Stimulated activated CD8-positive, alpha-beta memory T cell treated with anti-CD3 and anti-CD28 coated beads, Interleukin-7, amount 100 ng/mL, for 48 hours (primary cell): ENCODE results near the gene STPG2.

ENCODE experiments used
- DNase-seq, 2 donors: peaks; one replicate each; pipeline ENCODE4 v3.0.0-alpha.2; 2020; ENCODE audit warnings: low read depth in 1 of 2; ENCODE audit errors: extremely low read depth in 1 of 2

The STPG2 gene

DNA sequence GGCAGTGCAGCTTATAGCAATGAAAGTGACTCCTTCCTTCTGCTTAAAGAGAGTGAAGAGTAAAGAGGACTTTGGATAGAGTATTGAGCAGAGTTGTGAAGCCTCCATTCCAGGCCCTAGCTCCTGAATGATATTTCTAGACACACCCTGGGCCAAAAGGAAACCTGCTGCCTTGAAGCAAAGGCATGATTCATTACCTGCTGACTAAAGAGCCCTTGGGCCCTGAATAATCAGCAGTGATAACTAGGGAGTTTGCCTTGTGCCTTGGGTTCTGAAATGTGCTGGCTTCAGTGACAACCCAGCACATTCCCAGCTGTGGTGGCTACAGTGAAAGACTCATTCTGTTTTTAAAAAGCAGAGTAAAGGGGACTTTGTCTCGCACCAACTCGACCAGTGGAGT, 49.2 kb downstream of the STPG2 start:
- no peak for DNase-seq

DNA sequence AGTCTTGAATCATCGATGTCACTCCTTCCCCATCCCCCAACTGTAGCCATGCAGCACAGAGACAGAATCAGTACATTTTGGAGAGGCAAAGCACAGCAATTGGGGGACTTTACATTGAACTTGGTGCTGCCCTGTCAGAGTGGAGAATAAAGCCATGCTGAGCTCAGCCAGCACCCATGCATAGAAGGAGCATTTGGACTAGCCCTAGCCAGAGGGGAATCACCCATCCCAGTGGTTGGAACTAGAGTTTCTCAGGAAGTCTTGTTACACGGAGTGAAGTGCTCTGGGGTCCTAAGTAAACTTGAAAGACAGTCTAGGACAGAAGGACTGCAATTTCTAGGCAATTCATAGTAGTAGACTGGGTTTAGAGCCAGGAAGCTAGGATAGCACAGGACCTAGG, 49.6 kb downstream of the STPG2 start:
- DNase-seq: no peak

DNA sequence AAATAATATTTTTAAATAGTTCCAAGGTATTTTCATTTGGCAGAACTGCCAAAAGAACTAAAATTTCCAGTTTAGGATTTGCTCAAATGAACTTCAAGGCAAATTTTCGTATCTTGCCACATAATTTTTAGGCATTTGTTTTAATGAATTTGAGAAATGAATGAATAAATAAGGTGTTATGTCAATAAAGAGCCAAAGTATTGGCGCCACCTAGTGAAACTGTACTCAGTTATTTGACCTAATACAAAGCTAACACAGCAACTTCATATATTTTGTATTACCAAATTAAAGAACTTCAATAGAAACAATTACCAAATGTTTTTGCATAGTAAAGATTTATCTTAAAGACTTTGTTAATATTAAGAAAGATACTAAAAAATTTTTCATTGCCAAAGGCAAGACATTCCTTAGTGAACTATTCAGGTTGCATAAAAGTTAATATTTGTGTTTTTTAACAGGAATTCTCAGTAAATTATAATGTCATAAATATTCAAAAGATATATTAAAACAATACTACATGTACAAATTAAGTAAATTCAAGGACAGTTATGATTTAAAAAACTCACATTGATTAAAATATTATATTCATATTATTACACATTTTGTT, 50.3 kb downstream of the STPG2 start:
- no peak for DNase-seq

DNA sequence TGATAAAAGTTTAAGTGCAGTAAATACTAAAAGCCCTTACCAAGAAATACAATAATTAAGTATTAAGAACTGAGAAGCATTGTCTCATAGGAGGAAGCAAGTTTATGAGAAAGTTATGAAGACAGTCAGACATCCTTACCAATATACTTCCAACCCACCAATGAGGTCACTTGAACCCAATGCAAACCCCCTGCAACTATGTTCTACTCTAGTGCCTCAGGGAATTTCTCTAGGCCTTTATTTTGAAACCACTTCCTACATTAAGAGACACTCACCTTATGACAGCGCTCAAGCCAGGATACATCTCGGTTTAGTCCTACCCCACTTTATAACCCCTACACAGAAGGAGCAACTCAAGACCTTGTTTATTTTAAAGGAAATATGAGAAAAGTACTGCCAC, 61.3 kb downstream of the STPG2 start:
- no peak for DNase-seq

DNA sequence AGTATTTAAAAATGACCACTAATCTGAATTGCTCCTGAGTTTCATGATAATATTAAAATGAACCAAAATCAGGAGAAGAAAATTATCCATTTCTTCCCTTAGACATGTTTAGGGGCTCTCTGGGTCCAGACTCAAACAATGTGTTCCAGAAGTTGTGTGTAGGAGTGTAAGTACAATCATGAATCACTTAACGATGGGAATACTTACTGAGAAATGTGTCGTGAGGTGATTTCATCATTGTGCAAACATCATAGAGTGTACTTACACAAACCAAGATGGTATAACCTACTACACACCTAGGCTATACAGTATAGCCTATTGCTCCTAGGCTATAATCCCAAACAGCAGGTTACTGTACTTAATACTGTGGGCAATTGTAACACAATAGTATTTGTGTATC, 74.8 kb downstream of the STPG2 start:
- DNase-seq: no peak

DNA sequence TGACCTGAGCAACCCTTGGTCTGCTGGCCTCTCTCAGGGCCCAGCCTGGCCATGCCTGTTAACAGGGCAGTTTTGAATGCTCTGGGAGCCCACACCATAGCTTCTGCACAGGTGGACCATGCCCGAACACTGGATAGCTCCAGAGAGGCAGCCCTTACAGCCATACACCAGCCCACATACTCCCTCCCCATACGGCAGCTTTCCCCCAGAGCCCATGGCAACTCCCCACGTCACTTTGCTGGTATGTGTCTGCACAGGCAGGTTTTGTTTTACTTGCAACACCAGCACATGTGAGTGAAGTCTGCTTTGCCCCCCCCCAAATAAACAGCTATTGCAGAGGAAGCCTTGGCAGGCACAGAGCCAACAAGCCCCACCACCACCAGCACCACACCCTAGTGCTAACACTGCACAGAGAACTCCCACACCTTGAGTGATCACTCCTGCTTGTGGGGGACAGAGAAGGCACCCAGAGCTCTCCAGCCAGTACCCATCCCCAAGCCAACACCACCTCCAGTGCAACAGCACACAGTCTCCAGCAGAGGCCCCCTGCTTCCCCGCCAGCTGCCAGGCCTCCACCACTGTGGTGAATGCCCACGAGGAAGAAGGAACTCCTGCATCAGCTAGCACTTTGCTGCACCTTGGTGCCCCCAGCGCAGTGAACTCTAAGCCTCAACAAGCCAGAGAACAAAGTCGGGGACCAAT, 87.3 kb downstream of the STPG2 start:
- DNase-seq: no peak

DNA sequence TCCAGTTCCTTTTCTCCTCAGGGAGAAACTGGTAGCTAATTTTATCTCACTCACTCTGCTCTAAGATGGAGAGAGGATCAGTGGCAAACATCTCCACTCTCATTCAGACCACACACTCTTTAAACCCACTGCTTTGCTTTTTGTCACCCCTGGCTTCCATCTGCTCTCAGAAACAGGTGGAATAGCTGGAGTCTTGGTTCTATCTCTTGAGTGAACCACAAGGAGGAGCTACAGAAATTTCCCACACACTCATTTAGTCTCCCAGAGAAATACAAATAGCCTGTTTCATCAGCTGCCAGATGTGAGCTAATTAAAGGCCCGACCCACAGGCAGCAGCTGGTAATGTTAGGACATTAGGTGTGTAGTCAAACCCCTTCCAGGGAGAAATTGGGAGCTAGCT, 96.6 kb downstream of the STPG2 start:
- DNase-seq: no peak

DNA sequence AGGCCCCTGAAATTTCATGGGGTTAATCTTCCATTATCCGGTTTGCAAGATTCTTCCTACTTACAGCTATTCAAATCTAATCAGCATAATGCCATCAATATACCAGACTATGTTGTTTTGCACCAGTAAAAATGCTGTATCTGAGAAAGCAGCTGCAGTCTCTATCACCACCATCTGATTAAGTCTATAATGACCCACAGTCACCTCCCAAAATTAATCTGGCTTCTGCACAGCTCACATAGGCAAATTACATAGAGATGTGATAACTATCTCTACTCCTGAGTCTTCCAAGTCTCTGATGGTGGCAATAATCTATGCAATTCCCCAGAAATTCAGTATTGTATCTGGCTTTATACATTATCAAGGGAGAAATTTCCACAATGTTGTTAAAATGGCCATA, 113.2 kb downstream of the STPG2 start:
- DNase-seq: no peak

DNA sequence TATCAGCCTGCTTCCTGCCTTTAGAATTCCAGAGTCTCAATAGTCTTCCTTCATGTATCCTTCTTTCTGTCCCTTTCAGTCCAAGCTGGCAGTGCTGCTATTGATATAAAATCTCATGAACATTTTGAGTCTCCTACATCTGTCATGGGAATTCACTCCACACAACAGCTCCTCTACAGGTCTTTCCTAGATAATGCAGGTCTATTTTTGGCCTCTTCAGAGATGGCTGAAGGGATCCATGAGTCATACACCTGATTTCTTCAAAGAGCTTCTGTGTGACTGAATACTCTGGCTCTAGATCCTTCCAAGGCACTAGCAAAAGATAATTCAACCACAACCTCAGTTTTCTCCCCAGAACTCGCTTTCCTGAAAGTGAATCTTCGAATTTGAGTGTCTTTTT, 115.4 kb downstream of the STPG2 start:
- no peak for DNase-seq

DNA sequence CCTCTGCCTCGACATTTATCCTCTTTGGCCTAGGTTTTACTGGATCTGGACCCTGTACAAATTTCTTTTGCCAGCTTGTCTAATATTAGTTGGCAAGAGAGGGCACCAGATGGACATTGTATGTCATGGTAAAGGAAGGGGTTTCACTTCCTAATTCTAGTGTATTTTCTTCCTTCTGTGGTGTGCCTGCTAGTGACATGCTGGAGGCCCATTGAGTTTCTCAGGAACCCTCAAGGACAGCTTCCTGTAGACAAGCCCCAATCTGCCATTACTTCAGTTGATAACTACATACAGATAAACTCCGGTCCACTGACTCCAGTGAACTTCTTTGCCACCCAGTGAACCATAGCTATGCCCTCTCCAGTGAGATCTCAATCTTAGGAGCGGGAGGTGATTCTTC, 116.9 kb downstream of the STPG2 start:
- DNase-seq: no peak

DNA sequence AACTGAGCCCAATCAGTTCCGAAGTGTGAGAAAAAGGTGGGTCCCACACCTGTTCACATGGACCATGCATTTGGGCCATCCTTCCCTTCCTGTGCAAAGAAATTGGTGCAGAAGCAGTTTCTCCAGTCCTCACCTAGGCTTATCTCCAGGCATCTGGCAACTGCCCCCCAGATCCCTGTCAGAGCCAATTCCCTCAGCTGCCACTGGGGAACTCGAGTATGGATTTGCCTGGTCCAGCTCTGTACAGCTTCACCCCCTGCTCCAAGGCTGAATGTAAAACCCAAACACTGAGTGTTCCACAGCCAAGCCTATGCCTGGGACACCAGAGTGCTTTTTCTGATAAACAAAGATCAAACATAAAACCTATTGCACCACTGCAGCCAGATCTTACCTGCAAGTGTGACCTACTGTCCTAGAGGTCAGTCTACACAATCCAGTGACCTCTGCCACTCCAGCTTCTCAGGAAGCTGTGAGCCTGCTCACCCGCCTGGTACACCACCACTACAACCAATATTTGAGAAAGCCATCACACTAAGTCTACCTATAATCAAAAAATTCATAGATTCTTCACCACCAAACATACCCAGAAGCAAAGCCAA, 136.4 kb downstream of the STPG2 start:
- no peak for DNase-seq

DNA sequence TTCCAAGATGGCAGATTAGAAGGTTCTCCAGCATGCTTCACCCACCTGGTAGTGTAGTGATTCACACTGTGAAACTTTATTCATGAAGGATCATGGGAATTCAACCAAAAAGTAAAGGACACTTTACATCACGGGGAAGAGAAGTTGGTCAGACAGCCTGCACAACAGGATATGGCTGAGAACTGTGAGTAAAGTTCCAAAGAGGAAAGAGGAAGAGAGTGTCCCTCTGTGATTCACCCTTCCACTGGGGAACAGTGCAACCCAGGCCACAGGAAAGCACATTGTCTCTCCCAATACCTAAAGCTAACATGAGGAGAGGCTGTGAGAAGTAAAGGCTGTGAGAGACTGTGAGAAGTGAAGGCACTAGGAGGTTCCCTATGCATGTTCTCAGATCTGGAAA, 137.2 kb downstream of the STPG2 start:
- DNase-seq: no peak

DNA sequence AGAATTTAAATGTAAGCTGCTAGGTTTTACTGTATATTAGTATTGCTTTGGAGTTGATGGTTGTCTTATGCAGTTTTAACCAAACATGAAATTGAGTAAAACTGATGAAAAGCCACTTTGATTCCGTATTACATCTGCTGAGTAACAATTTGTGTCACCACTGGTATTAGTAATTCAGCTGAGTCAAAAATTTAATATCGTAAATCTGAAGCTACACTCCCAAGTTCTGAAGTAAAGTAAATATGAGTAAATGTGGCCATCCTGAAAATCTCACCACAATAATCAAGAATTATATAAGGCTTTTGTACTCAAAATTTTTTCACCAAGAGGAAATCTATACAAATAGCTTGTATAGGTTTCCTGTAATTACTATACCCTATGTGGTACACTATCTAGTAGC, 142.3 kb downstream of the STPG2 start:
- no peak for DNase-seq

DNA sequence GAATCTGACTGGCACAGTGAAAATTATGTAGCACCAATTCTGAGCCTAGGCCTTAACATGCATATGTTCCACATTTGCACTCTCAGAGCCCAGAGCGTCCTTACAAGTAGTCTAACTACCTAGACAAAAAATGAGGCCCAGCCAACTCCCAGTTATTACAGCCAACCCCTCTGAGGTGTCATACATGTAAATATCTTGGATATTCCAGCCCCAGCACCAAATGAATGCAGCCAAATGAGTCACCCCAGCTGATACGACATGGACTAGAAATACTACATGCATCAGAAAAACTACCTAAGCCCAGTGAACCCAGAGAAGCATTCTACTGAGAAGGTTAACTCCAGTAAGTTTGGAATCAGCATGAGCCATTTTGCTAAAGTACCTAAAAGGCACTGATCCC, 145.1 kb downstream of the STPG2 start:
- DNase-seq: no peak

DNA sequence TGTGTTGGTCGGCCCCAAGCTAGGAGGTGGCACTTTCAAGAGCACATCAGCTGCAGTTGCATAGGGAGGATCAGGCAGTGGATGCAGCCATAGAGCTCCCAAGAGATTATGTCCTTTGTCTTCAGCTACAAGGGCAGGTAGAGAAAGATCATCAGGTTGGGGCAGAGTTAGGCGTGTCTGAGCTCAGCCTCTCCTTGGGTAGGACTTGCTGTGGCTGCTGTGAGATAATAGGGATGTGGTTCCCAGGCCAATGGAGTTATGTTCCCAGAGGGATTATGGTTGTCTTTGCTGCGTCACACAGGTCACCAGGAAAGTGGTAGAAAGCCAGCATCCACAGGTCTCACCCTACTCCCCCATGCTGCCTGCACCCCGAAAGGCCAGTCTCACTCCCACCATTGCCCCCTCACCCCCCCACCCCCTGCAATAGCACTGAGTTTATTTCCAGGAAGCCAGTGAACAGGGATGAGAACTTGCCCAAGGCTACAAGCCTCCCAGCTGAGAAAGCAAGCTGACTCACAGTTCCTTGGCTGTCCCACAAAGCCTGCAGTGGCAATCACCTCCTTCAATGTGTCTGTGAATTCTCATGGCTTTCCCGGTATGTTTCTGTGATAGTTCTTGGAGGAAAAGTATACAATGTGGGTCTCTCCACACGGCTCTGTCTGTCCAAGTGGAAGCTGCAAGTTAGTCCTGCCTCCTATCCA, 148.4 kb downstream of the STPG2 start:
- DNase-seq: no peak

DNA sequence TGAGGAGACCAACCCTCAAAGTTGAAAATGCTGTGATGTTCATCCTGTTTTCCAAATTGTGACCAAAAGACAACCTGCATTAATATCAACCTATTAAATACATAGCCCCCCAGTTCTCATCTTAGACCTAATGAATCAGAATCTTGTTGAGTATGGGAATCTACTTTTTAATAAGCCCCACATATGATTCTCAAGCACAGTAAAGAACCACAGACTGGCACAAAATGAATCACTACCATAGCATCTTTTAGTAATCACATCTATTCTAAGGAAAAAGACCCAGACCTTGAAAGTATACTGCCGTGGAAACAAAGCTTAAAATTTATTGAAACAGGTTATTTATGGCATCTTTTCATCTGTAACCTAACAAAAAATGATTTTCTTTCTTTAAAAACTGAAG, 152.9 kb downstream of the STPG2 start:
- DNase-seq: no peak

DNA sequence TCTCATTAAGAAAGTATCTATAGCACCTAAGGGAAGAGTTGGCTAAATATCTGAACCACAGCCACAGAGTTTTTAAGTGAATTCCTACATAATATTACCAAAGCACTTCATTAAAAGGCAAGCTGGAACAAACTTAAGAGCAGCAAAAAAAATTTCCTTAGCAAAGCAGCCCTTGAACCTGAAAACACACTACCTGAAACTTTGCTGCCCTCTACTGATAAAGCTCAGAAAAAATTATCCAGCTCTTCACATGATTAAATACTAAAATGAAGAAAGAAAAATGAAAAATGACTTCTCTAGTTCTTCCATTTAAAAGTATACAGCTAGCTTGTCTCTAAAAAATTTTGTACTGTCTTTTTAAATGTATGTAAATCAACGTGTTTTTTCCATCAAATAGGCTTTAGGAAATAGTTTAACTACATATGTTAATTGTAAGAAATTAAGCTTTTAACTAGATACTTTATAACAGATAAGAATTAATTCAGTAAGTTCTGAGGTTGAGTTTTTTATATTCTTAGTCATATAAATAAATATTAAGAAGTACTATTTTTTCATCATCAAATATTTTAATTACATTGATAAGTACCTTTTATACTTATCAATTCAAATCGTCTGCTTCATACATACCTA, 156.1 kb downstream of the STPG2 start:
- no peak for DNase-seq

DNA sequence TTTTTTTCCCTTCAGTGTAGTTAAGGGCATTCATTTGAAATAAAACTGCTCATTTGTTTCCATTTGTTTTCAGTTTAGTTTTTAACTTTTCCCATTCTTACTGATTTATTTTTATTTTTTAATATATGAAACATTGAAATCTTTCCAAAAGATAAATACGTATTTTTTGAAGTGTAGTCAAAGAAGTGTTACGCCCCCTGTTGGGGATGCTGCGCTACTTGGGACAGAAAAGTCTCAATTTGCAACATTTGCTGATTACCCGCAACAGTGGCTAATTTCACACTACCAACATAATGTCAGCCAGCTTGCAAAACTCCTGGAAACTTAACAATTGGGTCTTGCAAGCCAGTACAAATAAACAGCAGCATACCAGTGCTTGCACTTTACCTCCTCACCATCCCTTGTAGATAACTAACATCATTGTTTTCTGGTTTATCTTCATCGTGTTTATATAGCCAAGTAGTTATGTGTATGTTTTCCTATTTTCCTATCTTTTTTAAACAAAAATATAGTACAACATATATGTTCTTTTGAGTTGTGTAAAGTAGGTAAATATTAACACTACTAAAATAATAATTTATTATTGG, 158.6 kb downstream of the STPG2 start:
- DNase-seq: no peak

DNA sequence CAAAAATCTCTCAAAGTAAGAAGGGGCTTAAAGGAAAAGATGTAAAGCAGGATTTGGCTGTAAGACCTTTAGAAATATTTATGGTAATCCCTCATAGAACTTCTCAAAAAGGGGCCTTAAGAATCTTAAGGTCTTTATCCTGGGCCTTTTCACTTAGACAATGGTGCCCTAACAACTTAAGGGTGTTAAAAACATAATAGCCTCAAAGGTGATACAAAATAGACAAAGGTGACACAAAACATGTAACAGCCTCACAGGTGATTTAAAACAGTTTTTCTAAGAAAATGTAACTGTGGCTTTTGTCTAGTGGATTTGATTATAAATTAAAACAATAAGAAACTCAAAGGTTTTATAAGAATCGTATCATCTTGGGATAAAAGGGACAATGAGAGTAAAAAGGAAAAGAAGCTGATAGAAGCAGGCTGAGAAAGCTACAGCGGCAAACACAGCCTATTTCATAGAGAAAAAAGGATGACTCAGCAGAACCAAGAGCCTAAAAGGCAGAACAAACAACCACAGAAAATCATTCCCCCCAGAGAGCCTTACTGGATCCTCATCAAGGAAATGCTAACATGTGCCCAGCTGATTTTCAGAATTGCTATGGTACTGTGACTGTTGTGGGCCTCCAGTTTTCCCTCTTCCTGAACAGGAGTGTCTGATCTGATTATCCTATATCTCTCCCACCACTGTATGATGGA, 164.3 kb downstream of the STPG2 start:
- DNase-seq: no peak

DNA sequence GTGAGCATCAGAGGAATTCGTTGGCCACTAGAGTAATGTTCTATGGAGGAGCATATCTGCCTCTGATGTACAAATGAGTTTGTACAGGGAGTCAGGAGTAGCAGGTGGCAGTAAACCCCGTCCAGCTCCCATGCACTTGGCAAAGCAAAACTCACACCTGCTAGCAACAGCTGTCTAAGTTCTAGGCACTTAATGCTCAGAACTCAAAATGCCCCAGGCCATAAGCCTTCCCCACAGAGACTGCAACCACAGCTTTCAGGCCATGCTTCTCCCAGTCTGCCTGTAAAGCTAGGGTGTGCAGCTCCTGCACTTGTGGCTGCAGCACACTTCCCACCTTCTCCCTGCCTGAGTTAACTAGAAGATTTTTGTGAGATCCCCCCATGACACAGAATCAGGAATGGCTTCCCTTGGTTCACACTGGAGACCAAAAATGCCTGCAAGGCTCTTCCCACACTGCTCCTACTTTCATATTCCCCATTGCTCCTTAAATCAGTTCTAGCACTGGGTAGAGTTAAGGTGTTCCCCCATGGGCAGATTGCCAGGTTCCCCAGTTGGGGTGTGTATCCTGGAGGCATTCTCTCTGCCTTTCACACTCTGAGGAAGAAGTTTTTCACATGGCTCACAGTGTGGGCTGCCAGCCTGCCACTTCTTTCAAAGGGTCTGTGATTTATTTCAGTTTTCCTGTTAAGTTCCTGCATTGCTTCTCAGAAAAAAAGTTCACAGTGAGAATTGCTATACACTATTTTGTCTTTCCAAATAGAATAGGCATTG, 189.9 kb downstream of the STPG2 start:
- DNase-seq: no peak
